Ishikawa (cell line): ENCODE results near the gene FIGNL1.

Experiments used
- CEBPB ChIP-seq: IDR thresholded peaks from 2 replicates; pipeline ENCODE4 v1.6.1; 2012
- CREB1 ChIP-seq: IDR thresholded peaks from 2 replicates; pipeline ENCODE4 v1.6.1; 2012; ENCODE audit warnings: low read depth
- EGR1 ChIP-seq: IDR thresholded peaks from 2 replicates; pipeline ENCODE4 v1.6.1; 2012
- EP300 ChIP-seq: IDR thresholded peaks from 2 replicates; pipeline ENCODE4 v1.6.1; 2012; ENCODE audit warnings: borderline replicate concordance
- FOXM1 ChIP-seq: IDR thresholded peaks from 2 replicates; pipeline ENCODE4 v1.6.1; 2012; ENCODE audit warnings: low read depth, borderline replicate concordance
- NFIC ChIP-seq: IDR thresholded peaks from 2 replicates; pipeline ENCODE4 v1.6.1; 2012
- RAD21 ChIP-seq: IDR thresholded peaks from 2 replicates; pipeline ENCODE4 v1.6.1; 2012; ENCODE audit warnings: low read depth
- TAF1 ChIP-seq: IDR thresholded peaks from 2 replicates; pipeline ENCODE4 v1.6.1; 2012; ENCODE audit warnings: low read depth, mild to moderate bottlenecking
- TCF12 ChIP-seq: IDR thresholded peaks from 2 replicates; pipeline ENCODE4 v1.6.1; 2012; ENCODE audit warnings: low read depth
- TEAD4 ChIP-seq: IDR thresholded peaks from 2 replicates; pipeline ENCODE4 v1.6.1; 2012
- YY1 ChIP-seq: IDR thresholded peaks from 2 replicates; pipeline ENCODE4 v1.6.1; 2012; ENCODE audit warnings: low read depth
- ZBTB7A ChIP-seq: IDR thresholded peaks from 2 replicates; pipeline ENCODE4 v1.6.1; 2012; ENCODE audit warnings: low read depth
- TF ChIP-seq, protein P1 (sequence below): IDR thresholded peaks from 2 replicates; pipeline ENCODE4 v1.6.1; 2012
- TF ChIP-seq, protein P2 (sequence below): IDR thresholded peaks from 2 replicates; pipeline ENCODE4 v1.6.1; 2012
- TF ChIP-seq, protein P3 (sequence below): IDR thresholded peaks from 2 replicates; pipeline ENCODE4 v1.6.1; 2012; ENCODE audit warnings: low read depth, mild to moderate bottlenecking

Gene FIGNL1

DNA sequence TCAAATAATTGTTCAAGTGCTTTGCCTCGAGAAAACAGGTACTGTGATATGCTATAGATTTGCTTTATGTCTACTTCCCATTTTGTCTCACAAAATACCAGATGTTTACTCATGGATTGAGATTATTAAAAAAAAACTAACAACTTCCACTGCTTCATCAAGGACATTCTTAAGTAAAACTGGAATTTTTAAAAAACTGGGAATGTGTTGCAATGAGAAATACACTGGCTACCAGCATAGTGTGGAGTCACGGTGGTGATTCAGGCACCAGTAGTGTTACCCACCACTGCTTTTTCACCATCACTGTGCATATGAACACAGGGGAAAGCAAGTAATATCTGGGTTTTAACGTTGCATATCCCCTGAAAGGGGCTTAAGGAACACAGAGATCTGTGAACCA lies 21.2 kb downstream of the FIGNL1 start:
- TF ChIP-seq FOXM1 (no peak), RAD21 (no peak), TAF1 (no peak)

DNA sequence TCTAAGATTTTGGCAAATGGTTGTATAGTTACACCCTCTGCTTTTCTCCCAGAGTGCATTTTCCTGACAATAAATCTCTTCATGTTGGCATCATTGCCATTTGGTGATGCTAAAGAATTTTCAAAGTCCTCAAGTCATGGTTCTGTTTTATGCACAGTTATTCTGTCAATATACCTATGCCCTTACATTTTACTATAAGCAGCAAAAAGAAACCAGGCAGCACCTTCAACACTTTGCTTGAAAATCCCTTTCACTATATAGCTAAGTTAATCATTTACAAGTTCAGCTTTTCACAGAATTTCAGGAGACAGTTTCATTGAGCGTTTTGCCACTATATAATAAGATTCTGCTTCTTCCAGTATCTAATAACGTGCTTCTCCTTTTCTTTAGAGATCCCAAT lies 22.6 kb downstream of the FIGNL1 start:
- no peak for TF ChIP-seq CREB1
- no peak for TF ChIP-seq TAF1
- TF ChIP-seq CEBPB: no peak
- TF ChIP-seq EGR1: no peak
- no peak for TF ChIP-seq FOXM1
- no peak for TF ChIP-seq NFIC
- no peak for TF ChIP-seq TEAD4

DNA sequence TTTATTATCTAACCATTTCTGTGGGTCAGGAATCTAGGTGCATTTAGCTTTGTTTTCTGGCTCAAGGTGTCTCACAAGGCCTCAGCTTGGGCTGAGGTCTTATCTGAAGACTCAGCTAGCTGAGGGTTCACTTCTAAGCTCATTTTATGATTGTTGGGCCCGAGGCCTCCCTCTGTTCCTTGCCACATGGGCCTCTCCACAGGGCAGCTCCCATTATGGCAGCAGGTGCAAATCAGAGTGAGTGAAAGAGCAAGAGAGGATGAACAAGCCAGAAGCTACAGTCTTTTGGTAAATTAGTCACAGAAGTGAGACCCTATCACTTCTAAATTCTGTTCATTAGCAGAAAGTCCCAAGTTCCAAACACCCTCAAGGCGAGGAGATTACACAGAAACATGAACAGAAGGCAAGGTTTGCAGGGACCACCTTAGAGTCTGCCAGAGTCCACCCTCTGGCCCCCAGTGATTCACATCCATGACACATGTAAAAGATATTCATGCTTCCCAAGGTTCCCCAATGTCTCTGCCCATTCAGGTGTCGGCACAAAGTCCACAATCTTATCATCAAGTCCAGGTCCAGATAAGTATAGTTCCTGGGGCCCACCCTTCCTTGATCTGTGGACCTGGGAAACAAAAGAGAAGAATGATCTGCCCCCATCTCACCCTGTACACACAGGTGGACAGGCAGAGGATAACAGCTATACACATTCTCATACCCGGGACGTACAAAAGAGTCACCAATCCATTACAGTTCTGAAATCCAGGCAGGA lies 23.7 kb downstream of the FIGNL1 start:
- TF ChIP-seq RAD21: no peak
- TF ChIP-seq, protein P1, sequence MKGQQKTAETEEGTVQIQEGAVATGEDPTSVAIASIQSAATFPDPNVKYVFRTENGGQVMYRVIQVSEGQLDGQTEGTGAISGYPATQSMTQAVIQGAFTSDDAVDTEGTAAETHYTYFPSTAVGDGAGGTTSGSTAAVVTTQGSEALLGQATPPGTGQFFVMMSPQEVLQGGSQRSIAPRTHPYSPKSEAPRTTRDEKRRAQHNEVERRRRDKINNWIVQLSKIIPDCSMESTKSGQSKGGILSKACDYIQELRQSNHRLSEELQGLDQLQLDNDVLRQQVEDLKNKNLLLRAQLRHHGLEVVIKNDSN: no peak
- no peak for TF ChIP-seq CREB1
- TF ChIP-seq YY1: no peak
- TF ChIP-seq TCF12: no peak
- TF ChIP-seq CEBPB: no peak
- TF ChIP-seq FOXM1: no peak
- TF ChIP-seq EP300: no peak
- no peak for TF ChIP-seq EGR1
- TF ChIP-seq ZBTB7A: no peak
- TF ChIP-seq, protein P2, sequence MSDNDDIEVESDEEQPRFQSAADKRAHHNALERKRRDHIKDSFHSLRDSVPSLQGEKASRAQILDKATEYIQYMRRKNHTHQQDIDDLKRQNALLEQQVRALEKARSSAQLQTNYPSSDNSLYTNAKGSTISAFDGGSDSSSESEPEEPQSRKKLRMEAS: no peak
- TF ChIP-seq, protein P3, sequence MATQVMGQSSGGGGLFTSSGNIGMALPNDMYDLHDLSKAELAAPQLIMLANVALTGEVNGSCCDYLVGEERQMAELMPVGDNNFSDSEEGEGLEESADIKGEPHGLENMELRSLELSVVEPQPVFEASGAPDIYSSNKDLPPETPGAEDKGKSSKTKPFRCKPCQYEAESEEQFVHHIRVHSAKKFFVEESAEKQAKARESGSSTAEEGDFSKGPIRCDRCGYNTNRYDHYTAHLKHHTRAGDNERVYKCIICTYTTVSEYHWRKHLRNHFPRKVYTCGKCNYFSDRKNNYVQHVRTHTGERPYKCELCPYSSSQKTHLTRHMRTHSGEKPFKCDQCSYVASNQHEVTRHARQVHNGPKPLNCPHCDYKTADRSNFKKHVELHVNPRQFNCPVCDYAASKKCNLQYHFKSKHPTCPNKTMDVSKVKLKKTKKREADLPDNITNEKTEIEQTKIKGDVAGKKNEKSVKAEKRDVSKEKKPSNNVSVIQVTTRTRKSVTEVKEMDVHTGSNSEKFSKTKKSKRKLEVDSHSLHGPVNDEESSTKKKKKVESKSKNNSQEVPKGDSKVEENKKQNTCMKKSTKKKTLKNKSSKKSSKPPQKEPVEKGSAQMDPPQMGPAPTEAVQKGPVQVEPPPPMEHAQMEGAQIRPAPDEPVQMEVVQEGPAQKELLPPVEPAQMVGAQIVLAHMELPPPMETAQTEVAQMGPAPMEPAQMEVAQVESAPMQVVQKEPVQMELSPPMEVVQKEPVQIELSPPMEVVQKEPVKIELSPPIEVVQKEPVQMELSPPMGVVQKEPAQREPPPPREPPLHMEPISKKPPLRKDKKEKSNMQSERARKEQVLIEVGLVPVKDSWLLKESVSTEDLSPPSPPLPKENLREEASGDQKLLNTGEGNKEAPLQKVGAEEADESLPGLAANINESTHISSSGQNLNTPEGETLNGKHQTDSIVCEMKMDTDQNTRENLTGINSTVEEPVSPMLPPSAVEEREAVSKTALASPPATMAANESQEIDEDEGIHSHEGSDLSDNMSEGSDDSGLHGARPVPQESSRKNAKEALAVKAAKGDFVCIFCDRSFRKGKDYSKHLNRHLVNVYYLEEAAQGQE: no peak

DNA sequence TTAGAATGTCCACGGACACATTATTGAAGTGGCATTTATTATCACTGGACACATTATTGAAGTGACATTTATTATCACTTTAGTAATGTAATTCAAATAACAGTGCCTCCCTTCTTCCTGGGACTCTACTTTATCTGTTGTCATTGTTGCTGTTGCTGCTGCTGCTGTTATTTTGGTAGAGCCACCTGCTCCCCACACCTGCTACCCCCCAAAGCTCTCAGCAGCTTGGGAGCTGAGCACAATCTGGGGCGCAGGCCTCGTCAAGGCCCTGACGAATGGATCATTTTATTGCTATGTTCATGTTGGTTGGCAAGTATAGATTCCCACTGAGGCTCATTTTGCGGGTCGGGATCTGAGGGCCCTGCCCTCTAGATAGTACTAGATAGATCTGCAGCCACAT lies 24.8 kb downstream of the FIGNL1 start:
- TF ChIP-seq CREB1: no peak
- TF ChIP-seq FOXM1: no peak
- TF ChIP-seq TEAD4: no peak
- TF ChIP-seq, protein P3: no peak
- TF ChIP-seq EGR1: no peak
- TF ChIP-seq YY1: no peak
- TF ChIP-seq NFIC: no peak
- TF ChIP-seq TCF12: no peak
- TF ChIP-seq RAD21: no peak
- no peak for TF ChIP-seq TAF1

DNA sequence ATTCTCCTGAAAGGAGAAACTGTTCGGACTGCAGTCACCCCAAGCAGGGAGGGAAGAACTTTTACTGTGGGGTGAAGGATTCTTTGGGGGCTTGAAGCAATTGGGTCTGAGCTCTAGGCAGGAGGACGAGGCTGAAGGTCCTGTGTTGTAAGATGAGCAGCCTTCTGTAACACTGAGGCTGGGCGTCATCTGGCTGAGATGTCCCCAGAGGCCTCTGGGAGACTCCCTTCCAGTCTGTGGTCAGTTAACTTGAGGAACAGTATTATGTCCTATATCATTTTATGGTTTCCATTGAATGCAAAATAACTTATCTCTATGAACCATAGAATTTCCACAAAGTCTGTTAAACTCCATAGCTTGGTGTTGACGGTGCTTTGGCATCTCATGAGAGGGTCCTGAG lies 26.3 kb downstream of the FIGNL1 start:
- no peak for TF ChIP-seq TAF1
- TF ChIP-seq, protein P1: no peak
- TF ChIP-seq, protein P2: no peak
- no peak for TF ChIP-seq FOXM1
- no peak for TF ChIP-seq CREB1
- no peak for TF ChIP-seq CEBPB

DNA sequence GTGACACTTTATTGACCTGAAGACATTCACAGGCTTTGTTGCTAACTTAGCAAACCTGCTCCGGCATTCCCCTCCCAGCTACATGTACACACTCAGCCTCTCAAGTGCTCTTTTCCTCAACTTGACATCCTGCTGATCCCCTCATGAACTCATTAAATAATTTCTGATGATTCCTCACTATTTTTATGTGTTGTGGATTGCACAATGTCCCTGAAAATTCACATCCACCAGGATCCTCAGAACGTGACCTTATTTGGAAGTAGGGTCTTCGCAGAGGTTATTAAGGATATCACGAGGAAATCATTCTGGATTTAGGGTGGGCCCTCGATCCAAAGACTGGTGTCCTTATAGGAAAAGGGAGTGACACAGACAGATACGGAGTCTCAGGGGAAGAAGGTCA lies 27.3 kb downstream of the FIGNL1 start:
- no peak for TF ChIP-seq EP300
- TF ChIP-seq TAF1: no peak
- TF ChIP-seq FOXM1: no peak
- no peak for TF ChIP-seq CEBPB
- TF ChIP-seq, protein P2: no peak
- TF ChIP-seq EGR1: no peak
- no peak for TF ChIP-seq ZBTB7A
